Measurements from ENCODE around the gene FAM110C.

- TF ChIP-seq, protein P1, sequence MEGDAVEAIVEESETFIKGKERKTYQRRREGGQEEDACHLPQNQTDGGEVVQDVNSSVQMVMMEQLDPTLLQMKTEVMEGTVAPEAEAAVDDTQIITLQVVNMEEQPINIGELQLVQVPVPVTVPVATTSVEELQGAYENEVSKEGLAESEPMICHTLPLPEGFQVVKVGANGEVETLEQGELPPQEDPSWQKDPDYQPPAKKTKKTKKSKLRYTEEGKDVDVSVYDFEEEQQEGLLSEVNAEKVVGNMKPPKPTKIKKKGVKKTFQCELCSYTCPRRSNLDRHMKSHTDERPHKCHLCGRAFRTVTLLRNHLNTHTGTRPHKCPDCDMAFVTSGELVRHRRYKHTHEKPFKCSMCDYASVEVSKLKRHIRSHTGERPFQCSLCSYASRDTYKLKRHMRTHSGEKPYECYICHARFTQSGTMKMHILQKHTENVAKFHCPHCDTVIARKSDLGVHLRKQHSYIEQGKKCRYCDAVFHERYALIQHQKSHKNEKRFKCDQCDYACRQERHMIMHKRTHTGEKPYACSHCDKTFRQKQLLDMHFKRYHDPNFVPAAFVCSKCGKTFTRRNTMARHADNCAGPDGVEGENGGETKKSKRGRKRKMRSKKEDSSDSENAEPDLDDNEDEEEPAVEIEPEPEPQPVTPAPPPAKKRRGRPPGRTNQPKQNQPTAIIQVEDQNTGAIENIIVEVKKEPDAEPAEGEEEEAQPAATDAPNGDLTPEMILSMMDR (IDR thresholded peaks at IDR 0.05; ENCODE audit: poor library complexity), result no peak
- TF ChIP-seq EZH2phosphoT487 (IDR thresholded peaks at IDR 0.05; ENCODE audit: low read depth, severe bottlenecking, unreplicated experiment), result no peak
Observed at GRCh38 chr2:32068-32467, 14.2 kb downstream of the FAM110C start.
